ENCODE measurements around the gene DNAAF5.

Gene DNAAF5

DNA sequence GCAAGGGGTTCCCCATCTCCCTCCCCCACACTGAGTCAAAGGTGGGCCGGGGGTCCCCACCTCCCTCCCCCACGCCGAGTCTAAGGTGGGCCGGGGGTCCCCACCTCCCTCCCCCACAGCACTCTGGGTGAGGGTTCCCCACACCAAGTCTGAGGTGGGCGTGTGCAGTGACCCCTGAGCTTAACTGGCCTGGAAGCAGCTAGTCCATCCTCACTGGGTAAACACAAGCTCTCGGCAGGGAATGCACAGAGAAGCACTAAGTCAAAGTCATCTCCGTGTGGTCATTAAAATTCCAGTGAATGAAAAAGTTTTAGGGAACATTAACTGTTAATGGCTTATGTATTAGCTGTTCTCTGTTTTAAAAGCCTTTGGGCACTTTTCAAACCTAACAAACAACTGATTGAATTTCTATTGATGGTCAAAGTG, 44.3 kb downstream of the DNAAF5 start:
- no peak for DNase-seq

DNA sequence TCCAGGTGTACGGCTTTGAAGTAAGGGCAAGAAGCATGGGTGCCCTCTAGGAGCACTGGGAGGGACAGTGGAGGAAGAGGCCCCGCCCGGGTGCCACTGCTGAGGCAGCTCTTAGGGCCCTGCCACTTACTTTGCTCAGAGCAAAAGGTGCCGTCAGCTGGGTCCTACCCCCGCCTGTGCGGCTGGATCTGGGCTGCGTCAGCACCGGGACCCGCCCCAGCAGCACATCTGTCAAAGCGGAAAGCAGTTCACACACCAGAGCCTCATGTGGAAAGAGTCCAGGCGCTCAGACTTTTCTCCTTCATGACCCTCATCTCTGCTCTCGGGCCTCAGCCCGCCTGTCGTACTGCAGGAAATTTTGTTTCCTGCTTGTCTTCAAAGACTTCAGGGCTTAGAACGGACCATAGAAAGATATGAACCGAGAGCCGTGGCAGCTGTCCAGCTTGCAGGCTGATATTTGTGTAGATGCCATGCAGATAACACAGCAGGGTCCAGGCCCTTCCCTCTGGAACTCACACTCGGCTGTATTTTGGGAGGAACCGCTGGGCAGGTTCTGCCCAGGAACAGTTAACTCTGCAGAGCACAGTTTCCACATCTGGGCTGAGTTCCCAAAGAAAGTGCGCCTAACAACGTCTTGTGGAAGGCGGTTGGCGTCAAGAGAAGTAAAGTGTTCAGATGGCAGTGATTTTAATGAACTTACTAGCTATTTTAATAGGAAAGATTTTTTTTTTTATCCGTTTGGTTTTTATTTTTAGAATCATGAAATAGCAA, 44.9 kb downstream of the DNAAF5 start:
- no peak for DNase-seq

DNA sequence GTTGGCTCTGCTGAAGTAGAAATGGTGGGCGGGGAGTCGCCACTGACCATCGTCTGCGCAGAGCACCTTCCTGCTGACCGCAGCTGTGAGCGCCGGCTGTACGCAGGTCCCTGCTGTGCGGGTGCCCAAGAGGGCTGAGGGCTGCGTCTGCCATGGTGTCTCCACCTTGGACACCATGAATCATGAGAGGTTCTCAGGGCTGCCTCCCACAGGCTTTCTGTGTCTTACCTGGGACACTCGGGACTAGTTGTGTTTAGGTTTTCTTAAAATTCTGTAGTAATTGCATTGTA, 45.5 kb downstream of the DNAAF5 start:
- no peak for DNase-seq

DNA sequence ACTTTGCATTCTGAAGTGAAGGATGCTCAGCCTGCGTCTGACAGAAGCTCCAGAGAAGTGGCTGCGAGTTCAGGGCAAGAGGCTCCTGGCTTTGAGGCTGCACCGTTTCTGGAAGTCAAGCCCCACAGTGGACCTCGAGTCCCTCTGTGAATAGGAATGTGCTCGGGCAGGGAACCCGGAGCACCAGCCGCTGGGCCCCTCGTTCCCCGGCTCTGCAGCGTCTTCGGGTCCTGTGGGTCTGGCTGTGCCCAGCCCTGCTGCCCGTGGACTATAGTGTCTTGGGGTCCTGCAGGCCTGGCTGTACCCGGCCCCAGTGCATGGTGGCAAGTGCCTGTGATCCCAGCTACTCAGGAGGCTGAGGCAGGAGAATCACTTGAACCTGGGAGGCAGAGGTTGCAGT, 45.9 kb downstream of the DNAAF5 start:
- DNase-seq = no peak

DNA sequence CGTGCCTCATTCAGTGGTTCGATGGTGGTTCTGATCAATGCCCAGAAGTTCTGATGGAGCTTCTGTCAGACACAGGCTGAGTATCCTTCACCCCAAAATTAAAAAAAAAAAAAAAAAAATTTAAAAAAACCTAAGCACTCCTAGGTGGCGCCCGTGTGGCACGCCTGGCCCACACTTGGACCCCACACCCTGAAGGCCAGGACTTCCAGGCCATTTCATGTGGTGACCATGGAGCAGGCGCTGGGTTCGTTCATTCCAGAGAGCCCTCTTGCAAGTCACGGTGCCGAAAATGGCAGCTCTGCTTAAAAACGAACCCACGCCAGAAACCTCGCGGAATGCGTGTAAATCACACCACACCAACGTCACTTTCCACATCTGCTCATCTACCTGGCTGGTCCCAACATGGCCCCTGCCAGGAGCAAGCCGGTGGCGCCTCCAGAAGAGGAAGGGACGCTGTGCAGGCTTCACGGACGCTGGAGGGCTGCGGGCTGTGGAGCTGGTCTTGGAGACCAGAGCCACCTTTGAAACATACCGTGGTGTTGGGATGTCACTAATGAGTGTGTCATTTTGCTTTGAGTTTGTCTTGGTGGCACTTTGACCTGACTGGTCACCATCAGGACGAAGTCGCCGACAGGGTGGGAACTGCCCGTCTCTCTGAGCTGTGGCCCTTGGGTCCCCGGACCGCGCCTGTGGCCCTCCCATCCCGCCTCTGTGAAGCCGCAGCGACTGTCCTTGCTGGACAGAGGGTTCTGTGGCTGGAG, 46.5 kb downstream of the DNAAF5 start:
- DNase-seq = no peak

DNA sequence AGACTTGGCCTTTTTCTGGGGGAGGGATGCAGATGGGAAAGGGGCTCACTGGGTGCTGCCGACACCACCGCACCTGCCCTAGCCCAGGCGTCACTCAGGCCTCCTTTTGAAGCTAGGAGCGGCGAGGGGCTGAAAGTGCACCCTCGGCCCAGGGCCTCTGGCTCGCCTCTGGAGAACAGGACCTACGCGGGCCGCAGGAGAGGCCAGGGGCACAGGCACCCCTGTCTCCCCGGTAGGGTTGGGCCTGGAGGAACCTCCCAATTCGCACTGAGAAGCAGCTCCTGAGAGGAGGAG, 47.1 kb downstream of the DNAAF5 start:
- DNase-seq = no peak

DNA sequence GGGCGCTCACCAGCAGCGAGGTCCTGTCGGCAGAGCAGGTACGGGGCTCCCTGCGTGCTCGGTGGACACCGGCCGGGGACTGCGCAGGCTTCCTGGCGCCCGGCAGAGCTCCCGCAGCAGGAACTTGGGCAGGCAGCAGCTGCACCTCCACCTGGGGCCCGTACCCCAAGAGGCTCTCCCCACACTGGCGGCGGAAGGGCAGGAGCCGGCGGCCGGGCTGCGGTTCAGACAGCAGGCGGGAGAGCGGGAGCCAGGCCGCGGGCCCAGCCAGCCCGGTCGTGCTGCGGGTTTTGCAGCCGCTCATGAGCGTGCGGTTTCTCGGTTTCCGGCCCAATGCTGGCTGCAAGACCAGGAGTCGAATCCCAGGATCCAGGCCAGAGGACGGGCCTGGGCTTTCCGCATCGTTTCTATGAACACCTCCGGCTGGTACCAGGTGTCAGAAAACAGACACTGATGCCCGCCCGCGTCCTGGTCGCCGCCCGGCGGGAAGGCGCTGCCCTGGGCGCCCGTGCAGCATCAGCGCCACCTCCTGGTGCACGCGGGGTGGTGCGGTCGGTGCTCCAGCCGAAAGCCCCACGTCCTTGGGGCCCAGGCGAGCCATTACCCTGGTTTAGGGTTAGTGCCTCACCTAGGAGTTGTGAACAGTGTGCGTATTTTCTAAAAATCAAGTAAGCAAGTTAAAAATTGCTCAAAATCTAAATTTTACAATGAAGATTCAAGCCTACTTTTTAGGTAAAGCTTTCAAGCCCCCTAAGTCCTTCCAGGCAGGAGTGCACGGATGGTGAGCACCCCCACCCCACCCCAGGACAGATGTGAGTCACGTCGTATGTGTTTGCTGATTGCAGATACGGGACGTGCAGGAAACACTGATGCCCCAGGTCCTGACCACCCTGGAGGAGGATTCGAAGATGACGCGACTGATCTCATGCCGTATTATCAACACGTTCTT, 47.9 kb downstream of the DNAAF5 start:
- peak; percentile 88 for DNase-seq

DNA sequence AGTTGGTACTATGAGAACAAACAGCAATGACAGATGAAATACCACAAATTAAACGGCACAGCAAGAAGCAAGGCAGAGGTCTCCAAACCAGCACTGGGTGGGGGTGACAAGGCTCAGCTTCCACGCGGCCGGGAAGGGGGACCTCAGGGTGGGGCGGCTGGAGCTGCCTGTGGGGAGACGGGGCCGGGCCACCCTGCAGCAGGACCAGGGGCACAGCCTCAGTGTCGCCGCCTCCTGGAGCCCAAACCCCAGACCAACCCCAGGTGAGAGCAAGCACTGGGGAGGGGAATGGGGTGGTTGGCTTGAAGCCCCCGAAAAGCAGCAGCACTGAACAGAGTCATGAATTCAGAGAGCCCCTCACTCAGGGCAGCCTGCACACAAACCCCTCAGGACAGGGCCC, 49.9 kb downstream of the DNAAF5 start:
- no peak for DNase-seq

DNA sequence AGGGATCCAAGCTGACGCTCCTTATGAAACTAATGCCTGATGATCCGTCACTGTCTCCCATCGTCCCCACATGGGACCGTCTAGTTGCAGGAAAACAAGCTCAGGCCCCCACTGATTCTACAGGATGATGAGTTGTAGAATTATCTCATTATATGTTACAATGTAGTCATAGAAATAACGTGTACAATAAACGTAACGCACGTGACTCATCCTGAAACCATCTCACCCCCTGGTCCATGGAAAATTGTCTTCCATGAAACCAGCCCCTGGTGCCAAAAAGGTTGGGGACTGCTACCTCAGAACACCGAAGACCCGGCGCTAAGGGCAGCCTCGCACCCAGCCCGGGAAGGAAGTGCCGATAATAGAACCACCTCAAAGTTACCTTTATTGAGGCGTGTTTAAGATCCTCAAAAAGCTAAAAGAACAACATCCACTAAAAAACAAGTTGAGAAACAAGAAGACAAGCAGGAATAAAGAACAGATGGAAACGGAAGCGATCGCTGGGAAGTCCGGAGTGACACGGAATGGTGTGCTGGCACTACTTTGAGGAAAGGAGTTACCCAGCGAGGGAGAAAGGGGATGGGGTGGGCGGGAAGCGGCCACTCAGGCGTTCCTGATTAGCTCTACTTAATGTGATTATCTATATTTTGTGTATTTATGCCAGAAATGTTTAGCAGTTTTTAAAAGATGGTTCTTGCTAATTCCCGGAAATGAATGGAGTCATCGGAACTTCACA, 50.7 kb downstream of the DNAAF5 start:
- DNase-seq = no peak

DNA sequence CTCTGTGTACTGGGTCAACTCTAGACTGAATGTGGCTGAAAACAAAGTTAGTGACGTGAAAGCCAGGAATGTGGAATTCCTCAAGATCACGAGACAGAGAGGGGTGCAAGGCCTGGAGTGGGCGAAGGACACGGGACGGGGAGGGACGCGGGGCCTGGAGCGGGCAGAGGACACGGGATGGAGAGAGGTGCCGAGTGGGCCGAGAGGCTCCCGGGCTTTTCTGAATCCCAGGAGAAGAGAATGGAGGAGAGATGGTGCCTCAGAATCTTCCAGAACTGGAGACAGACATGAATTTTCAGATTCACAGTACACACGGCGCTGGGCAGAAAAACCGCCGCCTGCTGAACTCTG, 51.2 kb downstream of the DNAAF5 start:
- DNase-seq = no peak

DNA sequence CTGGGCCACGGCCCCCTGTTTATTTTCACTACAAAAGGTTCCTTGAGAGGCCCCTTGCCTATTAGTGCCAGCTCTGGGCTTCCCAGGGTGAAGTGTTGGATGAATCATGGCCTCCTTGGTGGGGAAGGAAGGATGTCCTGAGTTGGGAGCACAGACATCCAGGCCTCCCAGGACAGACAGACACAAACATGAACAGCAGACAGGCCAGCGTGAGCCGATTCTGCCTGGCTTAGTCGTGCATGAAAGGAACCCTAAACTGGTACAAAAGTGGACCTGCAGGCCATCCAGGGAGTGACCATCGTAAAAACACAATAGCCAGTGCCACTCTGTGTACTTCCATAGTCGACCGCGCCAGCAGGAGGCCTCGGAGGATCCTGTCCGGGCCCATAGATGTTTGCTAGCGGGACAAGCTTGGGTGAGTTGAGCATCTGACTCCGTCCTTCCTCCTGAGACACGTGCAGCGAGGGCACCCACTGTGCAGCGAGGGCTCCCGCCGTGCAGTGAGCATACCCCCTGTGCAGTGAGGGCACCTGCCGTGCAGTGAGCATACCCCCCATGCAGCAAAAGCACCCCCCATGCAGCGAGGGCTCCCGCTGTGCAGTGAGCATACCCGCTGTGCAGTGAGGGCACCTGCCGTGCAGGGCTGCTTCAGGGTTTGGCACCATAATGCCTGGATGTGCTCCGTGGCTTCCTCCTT, 51.9 kb downstream of the DNAAF5 start:
- DNase-seq = no peak

DNA sequence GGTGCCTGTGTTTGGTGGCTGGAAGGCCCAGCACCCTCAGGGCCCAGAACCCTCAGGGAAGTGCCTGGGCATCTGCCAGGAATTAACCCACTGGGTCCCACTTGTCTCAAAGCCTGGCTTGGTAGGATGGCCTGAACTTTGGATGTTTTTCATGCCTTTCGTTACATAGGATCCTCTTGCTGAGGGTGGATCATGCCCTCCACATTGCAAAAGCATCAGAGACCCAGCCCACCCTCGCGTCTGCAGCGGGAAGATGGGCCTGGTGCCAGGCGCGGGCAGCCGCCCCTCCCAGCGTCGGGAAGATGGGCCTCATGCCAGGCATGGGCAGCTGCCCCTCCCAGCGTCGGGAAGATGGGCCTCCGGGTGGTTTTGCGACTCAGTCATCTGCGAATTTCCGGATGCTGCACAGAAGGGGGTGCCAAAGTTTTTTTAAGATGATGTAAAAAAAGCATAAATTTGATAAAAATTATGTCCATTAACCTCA, 52.5 kb downstream of the DNAAF5 start:
- DNase-seq = no peak

DNA sequence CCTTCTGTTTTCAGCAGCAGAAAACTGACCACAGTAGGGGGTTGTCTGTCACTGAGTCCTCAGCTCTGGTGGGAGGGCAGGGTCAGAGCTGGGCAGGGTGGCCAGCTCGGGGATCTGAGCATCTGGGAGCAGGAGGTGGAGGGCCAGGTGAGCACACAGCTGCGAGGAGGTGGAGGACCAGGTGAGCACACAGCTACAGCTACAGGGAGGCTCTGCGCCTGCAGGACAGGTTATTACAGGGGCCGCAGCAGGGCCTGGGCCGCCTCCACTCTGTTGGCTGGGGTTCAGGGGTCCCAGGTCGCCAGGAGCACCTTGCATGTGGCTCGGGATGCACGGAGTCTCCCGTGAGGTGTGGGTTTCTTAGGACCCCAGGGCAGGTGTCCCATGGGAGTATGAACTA, 53.0 kb downstream of the DNAAF5 start:
- DNase-seq = no peak

DNA sequence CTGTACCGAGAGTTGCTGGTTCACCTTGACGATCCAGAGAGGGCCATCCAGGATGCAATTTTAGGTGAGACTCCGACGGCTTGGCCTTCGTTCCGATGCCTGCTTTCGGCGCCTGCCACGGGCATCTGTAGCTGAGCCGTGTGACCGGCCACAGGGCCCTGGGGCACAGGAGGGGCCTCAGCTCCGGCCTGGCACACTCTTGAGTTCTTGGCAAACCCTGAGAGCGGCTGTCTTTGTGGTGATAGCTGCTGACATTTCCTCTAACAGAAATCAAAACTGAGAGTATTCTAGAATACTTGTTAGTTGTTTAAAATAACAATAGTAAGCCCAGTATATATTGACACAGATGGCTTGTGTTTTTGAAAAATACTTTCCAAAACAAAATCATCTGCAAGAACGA, 53.6 kb downstream of the DNAAF5 start:
- no peak for DNase-seq

DNA sequence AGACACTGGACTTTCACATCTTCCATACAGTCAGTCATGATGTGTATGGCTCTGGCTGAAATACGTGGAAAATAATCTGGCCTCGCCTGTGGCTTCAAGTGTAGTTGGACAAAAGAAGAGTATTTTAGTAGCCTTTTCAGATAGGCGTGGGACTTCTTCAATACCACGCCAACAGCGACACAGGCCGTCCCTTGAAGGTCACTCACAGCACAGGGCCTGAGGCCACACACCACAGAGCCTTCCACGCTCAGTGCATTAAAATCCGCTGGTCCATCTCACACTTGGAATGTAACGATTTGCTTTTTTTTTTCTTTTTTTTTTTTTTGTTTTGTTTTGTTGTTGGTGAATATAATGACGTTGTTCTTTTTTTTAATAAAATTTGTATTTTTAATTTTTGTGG, 54.0 kb downstream of the DNAAF5 start:
- DNase-seq = no peak

DNA sequence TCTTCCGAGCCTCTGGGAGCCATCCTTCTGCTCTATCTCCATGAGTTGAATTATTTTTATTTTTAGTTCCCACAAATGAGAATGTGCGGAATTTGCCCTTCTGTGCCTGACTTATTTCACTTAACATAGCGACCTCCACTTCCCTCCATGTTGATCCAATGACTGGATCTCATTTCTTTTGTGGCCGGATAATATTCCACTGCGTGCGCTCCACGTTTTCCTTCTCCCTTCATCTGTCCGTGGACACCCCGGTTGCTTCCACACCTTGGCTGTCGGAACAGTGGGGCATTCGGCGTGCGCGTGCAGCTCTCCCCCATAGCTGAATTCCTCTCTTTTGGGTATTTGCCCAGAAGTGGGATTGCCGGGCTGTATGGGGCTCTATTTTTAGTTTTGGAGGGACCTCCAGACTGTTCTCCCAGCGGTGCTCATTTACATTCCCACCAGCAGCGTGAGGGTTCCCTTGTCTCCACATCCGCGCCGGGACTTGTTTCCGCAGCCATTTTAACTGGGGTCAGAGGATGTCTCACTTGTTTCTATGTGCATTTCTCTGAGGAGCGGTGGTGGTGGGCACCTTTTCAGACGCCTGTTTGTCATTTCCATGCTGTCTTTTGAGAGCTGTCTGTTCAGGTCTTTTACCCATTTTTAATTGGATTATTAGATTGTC, 54.8 kb downstream of the DNAAF5 start:
- DNase-seq = no peak

DNA sequence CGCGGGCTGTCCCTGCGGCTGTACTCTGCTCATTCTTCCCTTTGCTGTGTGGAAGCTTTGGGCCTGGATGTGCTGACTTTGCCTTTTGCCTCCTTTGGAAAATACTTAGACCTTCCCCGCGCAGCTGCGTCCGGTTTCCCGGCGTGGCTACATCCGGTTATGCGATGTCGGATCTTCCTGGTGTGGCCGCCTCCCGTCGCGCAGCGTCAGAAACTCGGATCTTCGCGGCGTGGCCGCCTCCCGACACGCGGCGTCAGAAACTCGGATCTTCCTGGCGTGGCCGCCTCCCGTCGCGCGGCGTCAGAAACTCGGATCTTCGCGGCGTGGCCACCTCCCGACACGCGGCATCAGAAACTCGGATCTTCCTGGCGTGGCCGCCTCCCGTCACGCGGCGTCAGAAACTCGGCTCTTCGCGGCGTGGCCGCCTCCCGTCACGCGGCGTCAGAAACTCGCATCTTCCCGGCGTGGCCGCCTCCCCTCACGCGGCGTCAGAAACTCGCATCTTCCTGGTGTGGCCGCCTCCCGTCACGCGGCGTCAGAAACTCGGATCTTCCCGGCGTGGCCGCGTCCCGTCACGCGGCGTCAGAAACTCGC, 55.5 kb downstream of the DNAAF5 start:
- no peak for DNase-seq

DNA sequence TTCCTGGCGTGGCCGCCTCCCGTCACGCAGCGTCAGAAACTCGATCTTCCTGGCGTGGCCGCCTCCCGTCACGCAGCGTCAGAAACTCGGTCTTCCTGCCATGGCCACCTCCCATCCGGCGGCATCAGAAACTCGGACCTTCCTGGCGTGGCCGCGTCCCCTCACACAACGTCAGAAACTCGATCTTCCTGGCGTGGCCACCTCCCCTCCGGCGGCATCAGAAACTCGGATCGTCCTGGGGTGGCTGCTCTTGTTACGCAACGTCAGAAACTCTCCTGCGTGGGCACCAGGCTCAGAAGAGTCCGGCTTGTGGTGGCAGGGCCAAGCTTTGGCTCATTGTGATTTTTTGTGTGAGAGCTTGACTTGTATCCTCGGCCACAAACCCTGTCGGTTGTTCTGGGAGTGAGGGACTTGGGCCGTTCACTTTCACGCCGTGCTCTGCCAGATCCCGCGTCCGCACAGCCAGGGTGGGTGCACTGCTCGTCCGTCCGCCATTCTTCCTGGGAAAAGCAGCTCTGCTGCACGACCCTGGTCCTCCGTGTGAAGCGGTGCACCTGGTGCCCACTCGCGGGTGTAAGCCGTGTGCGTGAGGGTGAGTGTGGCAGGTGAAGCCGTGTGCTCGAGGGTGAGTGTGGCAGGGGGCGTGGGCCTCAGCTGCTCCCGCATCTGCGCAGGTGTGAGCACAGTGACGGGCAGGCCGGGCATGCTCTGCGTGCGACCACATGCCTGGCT, 56.4 kb downstream of the DNAAF5 start:
- no peak for DNase-seq

DNA sequence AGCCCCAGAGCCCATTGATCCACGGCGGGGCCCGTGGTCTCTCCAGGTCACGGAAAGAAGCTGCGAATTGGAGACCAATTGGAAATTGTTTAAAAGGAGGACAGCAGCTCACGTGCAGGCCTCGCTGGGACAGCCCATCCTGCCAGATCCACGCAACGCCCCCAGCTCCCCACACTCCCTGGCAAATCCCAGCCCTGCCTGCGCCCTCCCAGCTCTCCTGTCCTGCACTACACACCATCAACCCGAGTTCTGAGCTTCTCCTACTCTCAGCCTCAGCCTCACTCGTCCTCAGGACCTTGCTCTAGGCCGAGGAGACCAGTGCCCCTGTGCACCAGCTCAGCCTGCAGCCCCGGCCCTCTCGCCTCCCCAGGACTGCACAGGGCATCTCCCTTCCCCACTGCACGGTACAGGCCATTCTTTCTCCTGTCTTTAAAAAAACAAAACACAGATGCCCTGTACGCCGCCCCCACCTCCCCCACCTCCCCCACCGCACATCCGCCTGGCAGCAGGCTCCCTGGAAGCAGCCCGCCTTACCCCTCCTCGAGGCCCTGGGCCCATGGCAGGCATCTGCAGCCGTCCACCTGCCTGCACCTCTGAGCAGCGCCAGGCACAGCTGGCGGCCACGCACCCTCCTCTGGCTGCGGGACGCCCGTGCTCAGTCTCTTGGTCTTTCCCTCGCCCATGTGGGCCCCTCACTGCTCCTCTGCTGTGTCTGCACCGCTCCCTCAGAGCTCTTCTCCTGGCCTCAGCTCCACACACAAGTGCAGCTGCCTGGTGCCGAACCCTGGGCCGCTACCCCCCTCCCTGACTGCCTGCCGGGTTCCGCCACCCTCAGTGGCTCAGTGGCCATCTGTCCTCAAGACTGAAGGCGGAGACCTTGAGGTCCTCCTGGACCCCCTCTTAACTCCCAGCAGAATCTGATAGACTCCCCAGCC, 57.3 kb downstream of the DNAAF5 start:
- no peak for DNase-seq

DNA sequence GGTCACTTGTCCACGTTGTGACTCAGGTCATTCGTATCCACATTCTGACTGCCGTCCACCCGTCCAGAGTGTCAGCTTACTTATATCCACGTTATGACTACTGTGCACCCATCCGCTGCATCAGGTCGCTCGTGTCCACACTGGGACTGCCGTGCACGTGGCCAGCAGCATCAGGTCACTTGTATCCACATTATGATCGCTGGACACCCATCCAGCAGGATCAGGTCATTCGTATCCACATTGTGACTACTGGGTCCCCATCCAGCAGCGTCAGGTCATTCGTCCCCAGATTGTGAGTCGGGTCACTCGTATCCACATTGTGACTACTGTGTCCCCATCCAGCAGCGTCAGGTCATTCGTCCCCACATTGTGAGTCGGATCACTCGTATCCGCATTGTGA, 58.5 kb downstream of the DNAAF5 start:
- no peak for DNase-seq
